ENCODE results near the gene ALK. TPM values are rescaled to one million over a fixed set of nuclear protein-coding genes. Genes with fewer than 3 reads are reported as not detected.

The ALK gene
- total and polyA plus RNA-seq, 10 of the 15 experiments (the other 5 are each of a cell fraction or from before 2014, with no cell fraction given) = 0.11 TPM; not detected in 9

- Histone ChIP-seq H4K20me1 (ENCODE audit: control insufficient read depth, insufficient read depth) (no peaks in the 10 kb centered on the region), H3K4me1 (ENCODE audit: control insufficient read depth, insufficient read depth, low read length) (no peaks in the 10 kb centered on the region), H3K4me2 (ENCODE audit: control insufficient read depth, insufficient read depth) (no peak overlapping the region), H3K36me3 (ENCODE audit: control insufficient read depth in 2 of 2, insufficient read depth in 2 of 2, low read length in 1 of 2) (no peaks in the 10 kb centered on the region), H3K79me2 (ENCODE audit: control insufficient read depth, insufficient read depth, low read length) (no peaks in the 10 kb centered on the region), H2AFZ (ENCODE audit: control insufficient read depth, low read depth, low read length) (no peak overlapping the region), H3K27me3 (replicated peaks in 1 of 2; ENCODE audit: control insufficient read depth in 2 of 2, insufficient read depth in 2 of 2, low read length in 1 of 2) (peaks cover 0 to 3% of the 10 kb centered on the region in 2 experiments; a peak in 1 of 4 replicates), H3K9me3 (replicated peaks; ENCODE audit: control insufficient read depth, insufficient read depth, low read length) (no peaks in the 10 kb centered on the region), H3K9ac (ENCODE audit: control insufficient read depth, insufficient read depth, low read length) (no peak overlapping the region), H3K4me3 (no peak overlapping the region), H3K27ac (ENCODE audit: control insufficient read depth, insufficient read depth) (no peak overlapping the region)
- DNase-seq (ENCODE audit: low read depth, low spot score) (no peak), ATAC-seq (no peak), FAIRE-seq (no peak)
- ChIA-PET POLR2A (no interaction called here), CTCF (interaction anchor here (1.1 kb wide), 1 partner anchor 10 kb away, joined by 3 read pairs; no protein-coding TSS in a partner anchor), RAD21 (ENCODE audit: unreplicated experiment) (no interaction called here), SMC1A (ENCODE audit: uncharacterized antibody, unreplicated experiment) (no interaction called here)
- in situ Hi-C loops (cut with MboI) = no loop called here
- BruUV-seq (replicated peaks) = no TSS peak
- TF ChIP-seq SMC3 (IDR thresholded peaks at IDR 0.05; ENCODE audit: borderline replicate concordance, low read length) (peak; percentile 37; the same call in 1 of the 2 replicates), ATF7 (IDR thresholded peaks at IDR 0.05; ENCODE audit: low read depth) (no peak), CHD1 (IDR thresholded peaks at IDR 0.05; ENCODE audit: low read depth, low read length) (no peak), RAD21 (IDR thresholded peaks at IDR 0.05; ENCODE audit: insufficient read depth, low read depth, low read length) (peak; percentile 24; the same call in 1 of the 2 replicates)
- 0% methylated on average over 1 of the region's 1 CpG for WGBS (ENCODE audit: insufficient coverage, insufficient replicate concordance, low lambda C conversion rate, missing lambda C conversion rate)
- intact Hi-C loops (cut with micrococcal nuclease; ENCODE audit: unreplicated experiment) = loop anchor here (5.0 kb wide), 1 partner anchor 197 kb away; no protein-coding TSS in a partner anchor
Observed at GRCh38 chr2:29644949-29645348, 276.4 kb downstream of the ALK start.

GRCh38 chr2:29643196-29643595, 278.2 kb downstream of the ALK start:
- no peaks in the 10 kb centered on the region for H3K9me3 ChIP-seq (replicated peaks; ENCODE audit: control insufficient read depth, insufficient read depth, low read length)
- H3K79me2 ChIP-seq (ENCODE audit: control insufficient read depth, insufficient read depth, low read length) = no peaks in the 10 kb centered on the region
- ChIA-PET RAD21 (ENCODE audit: unreplicated experiment) (no interaction called here), POLR2A (no interaction called here), SMC1A (ENCODE audit: uncharacterized antibody, unreplicated experiment) (no interaction called here), CTCF (interaction anchor here (0.8 kb wide), 1 partner anchor 344 kb away, joined by 3 read pairs; no protein-coding TSS in a partner anchor)
- DNase-seq (ENCODE audit: low read depth, low spot score) = no peak
- H3K9ac ChIP-seq (ENCODE audit: control insufficient read depth, insufficient read depth, low read length) = no peak overlapping the region
- in situ Hi-C loops (cut with MboI) (no loop called here), intact Hi-C loops (cut with micrococcal nuclease; ENCODE audit: unreplicated experiment) (loop anchor here (5.0 kb wide), 1 partner anchor 199 kb away; no protein-coding TSS in a partner anchor)
- H2AFZ ChIP-seq (ENCODE audit: control insufficient read depth, low read depth, low read length) = no peak overlapping the region
- TF ChIP-seq EED (IDR thresholded peaks at IDR 0.05; ENCODE audit: low read depth) (no peak), SREBF1 (IDR thresholded peaks at IDR 0.05; ENCODE audit: low read length) (no peak)
- H3K27me3 ChIP-seq (replicated peaks in 1 of 2; ENCODE audit: control insufficient read depth in 2 of 2, insufficient read depth in 2 of 2, low read length in 1 of 2) = peaks cover 0 to 3% of the 10 kb centered on the region in 2 experiments; a peak in 3 of 4 replicates
- no peak for FAIRE-seq
- H3K4me1 ChIP-seq (ENCODE audit: control insufficient read depth, insufficient read depth, low read length) = no peaks in the 10 kb centered on the region
- H4K20me1 ChIP-seq (ENCODE audit: control insufficient read depth, insufficient read depth) = no peaks in the 10 kb centered on the region
- no peak overlapping the region for H3K27ac ChIP-seq (ENCODE audit: control insufficient read depth, insufficient read depth)
- H3K4me3 ChIP-seq = no peak overlapping the region
- ATAC-seq = no peak
- H3K4me2 ChIP-seq (ENCODE audit: control insufficient read depth, insufficient read depth) = no peak overlapping the region
- H3K36me3 ChIP-seq (ENCODE audit: control insufficient read depth in 2 of 2, insufficient read depth in 2 of 2, low read length in 1 of 2) = no peaks in the 10 kb centered on the region
- BruUV-seq (replicated peaks) = no TSS peak

Data from GM12878 (cell line).